Activated T-cell treated with anti-CD3 and anti-CD28 coated beads, Interleukin-2, amount 50 U/mL, for 4 hours (primary cell): ENCODE measurements around the gene SNAI1. TPM values are rescaled to one million over a fixed set of nuclear protein-coding genes. Genes with fewer than 3 reads are reported as not detected.
"Not testable (repeated sequence)": the region's sequence is repeated elsewhere in the genome, so short reads cannot be mapped to it uniquely, and the experiment has no call there.

ENCODE experiments used
- ATAC-seq, 2 donors: fragments of 200-7000 bp; cut with Tn5 transposase; one replicate each; pipeline ENCODE4 v1.10.0; 2021
- DNase-seq: peaks from one replicate; pipeline ENCODE4 v3.0.0-alpha.2; 2020
- H3K27me3 Mint-ChIP-seq: one replicate; pipeline ENCODE4 v1.8.0; 2021; ENCODE audit warnings: low read depth, mixed read lengths
- H3K36me3 Mint-ChIP-seq: one replicate; pipeline ENCODE4 v1.8.0; 2022; ENCODE audit warnings: mixed read lengths; ENCODE audit not compliant: insufficient read depth
- H3K4me1 Mint-ChIP-seq: one replicate; pipeline ENCODE4 v1.8.0; 2021; ENCODE audit warnings: low read depth, mixed read lengths
- H3K4me3 Mint-ChIP-seq: one replicate; pipeline ENCODE4 v1.8.0; 2021; ENCODE audit warnings: mild to moderate bottlenecking, moderate library complexity, mixed read lengths
- H3K9me3 Mint-ChIP-seq: one replicate; pipeline ENCODE4 v1.8.0; 2021; ENCODE audit warnings: mixed read lengths
- total RNA-seq, 3 donors: library from RNA; stranded (reverse); gene quantifications; one replicate each; pipeline ENCODE4 v1.2.1, GENCODE V29; 2021

The SNAI1 gene
- total RNA-seq, 3 donors from 2014 or later = 1.1 to 1.8 (median 1.3) TPM

DNA sequence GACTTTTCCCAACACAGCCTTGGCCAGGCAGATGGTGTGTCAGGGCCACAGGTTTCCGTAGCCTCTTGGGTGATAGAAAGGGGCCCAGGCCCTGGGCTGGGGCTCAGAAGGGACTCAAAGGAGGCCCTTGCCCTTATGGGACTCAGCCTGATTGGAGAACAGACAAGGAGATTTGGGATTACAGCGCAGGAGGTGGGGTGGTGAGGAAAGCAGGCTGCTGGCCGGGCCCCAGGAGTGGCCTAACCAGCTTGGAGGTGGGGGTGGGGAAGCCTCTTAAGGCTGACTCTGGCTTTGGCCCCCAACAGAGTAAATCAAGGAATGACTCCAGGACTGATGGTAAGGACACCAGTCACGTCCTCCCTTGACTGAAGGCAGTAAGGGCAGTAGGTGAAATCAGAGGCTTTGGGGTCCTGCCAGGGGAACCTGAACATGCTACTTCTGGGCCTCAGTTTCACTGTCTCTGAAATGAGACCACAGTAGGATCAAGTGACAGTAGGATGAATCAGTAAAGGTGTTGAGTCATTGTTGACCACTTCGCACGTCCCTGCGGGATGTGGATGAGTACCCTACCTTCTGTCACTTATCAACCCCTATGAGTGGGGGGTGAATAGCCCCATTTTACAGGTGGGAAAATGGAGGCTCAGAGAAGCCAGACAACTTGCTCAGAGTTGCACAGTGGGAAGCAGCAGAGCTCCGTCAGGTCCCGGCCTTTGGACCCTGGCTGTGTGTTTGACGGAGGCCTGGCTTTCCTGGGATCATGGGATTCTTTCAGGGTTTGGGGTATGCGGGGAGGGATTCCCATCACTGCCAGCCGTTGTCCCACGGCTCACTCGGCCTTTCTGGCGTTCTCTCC, 4.5 kb downstream of the SNAI1 start:
- H3K36me3 Mint-ChIP-seq = no peaks in the 10 kb centered on the region
- H3K4me3 Mint-ChIP-seq = no peak overlapping the region
- ATAC-seq = no peak
- DNase-seq = no peak
- H3K27me3 Mint-ChIP-seq = no peaks in the 10 kb centered on the region
- H3K9me3 Mint-ChIP-seq = no peaks in the 10 kb centered on the region
- peaks cover 12% of the 10 kb centered on the region for H3K4me1 Mint-ChIP-seq

DNA sequence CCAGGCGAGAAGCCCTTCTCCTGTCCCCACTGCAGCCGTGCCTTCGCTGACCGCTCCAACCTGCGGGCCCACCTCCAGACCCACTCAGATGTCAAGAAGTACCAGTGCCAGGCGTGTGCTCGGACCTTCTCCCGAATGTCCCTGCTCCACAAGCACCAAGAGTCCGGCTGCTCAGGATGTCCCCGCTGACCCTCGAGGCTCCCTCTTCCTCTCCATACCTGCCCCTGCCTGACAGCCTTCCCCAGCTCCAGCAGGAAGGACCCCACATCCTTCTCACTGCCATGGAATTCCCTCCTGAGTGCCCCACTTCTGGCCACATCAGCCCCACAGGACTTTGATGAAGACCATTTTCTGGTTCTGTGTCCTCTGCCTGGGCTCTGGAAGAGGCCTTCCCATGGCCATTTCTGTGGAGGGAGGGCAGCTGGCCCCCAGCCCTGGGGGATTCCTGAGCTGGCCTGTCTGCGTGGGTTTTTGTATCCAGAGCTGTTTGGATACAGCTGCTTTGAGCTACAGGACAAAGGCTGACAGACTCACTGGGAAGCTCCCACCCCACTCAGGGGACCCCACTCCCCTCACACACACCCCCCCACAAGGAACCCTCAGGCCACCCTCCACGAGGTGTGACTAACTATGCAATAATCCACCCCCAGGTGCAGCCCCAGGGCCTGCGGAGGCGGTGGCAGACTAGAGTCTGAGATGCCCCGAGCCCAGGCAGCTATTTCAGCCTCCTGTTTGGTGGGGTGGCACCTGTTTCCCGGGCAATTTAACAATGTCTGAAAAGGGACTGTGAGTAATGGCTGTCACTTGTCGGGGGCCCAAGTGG, 5.3 kb downstream of the SNAI1 start:
- DNase-seq = no peak
- H3K4me3 Mint-ChIP-seq = no peak overlapping the region
- H3K36me3 Mint-ChIP-seq = no peaks in the 10 kb centered on the region
- ATAC-seq = no peak
- H3K9me3 Mint-ChIP-seq = no peaks in the 10 kb centered on the region
- peaks cover 7% of the 10 kb centered on the region for H3K4me1 Mint-ChIP-seq
- no peaks in the 10 kb centered on the region for H3K27me3 Mint-ChIP-seq

DNA sequence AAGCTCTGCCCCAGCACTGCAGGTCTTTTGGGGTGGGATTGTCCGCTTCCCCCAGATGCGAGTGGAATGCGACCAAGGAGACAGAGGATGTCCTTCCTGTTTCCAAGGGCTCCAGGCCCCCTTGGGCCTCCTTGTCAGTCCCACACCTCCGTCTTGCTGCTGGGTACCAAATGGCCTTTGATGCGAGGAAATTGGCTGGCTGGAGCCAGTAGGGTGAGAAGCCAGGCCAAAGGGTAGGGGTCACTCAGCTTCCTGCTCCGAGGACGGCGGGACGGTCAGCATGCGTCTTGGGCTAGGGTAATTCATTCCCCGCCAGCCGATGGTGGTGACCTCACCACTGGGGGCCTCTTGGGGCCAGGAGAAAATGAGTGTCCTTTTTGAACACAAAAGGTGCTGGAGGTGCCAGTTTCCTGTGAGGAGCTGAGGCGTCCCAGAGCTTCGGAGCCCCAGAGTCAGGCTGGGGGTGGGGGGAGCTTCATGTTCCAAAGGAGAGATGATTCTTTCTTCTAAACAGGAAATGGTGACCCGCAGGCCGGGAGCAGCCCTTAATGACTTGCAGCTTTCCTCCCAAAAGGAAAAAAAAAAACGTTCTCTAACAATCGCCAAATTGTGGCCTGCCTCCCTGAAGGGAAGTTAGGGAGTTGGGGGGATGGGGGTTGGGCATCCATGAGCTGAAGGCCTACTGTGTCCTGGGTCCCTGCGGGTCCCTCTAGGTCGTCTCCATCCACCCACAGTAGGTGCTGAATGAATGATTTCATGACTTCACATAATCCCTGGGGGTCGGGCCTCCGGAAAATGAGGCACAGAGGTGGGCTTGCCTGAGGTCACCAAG, 6.7 kb downstream of the SNAI1 start:
- H3K4me1 Mint-ChIP-seq = no peaks in the 10 kb centered on the region
- no peak overlapping the region for H3K4me3 Mint-ChIP-seq
- no peaks in the 10 kb centered on the region for H3K36me3 Mint-ChIP-seq
- ATAC-seq (no peak), DNase-seq (no peak)
- H3K27me3 Mint-ChIP-seq = no peaks in the 10 kb centered on the region
- no peaks in the 10 kb centered on the region for H3K9me3 Mint-ChIP-seq

GRCh38 chr20:49990271-49990720, 7.5 kb downstream of the SNAI1 start:
- Mint-ChIP-seq H3K4me3 (no peak overlapping the region), H3K4me1 (no peaks in the 10 kb centered on the region), H3K36me3 (no peaks in the 10 kb centered on the region), H3K27me3 (no peaks in the 10 kb centered on the region), H3K9me3 (no peaks in the 10 kb centered on the region)
- ATAC-seq (no peak), DNase-seq (no peak)

- Mint-ChIP-seq H3K36me3 (no peaks in the 10 kb centered on the region), H3K4me3 (no peak overlapping the region), H3K4me1 (no peaks in the 10 kb centered on the region), H3K9me3 (no peaks in the 10 kb centered on the region), H3K27me3 (peaks cover 3% of the 10 kb centered on the region)
- DNase-seq = no peak
- no peak for ATAC-seq
Measured at GRCh38 chr20:49993301-49993751, 10.5 kb downstream of the SNAI1 start.

DNA sequence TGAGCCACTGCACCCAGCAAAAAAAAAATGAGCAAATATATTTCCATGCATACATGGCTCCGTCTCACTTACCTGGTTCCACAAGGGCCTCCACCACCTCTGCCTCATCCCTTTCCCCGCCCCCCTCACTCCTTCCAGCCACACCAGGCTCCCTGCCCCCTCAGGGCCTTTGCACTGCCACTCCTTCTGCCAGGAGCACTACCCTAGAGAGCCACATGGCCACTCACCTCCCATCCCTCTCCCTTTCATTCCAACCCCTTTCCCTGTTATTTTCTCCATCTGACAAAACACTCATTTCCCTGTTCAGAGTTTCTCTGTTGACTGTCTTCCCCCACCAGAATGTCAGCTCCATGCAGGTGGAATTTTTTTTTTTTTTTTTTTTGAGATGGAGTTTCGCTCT, 12.8 kb downstream of the SNAI1 start:
- Mint-ChIP-seq H3K27me3 (peaks cover 7% of the 10 kb centered on the region), H3K9me3 (no peaks in the 10 kb centered on the region), H3K36me3 (no peaks in the 10 kb centered on the region), H3K4me3 (no peak overlapping the region), H3K4me1 (no peaks in the 10 kb centered on the region)
- DNase-seq = no peak
- no peak for ATAC-seq

DNA sequence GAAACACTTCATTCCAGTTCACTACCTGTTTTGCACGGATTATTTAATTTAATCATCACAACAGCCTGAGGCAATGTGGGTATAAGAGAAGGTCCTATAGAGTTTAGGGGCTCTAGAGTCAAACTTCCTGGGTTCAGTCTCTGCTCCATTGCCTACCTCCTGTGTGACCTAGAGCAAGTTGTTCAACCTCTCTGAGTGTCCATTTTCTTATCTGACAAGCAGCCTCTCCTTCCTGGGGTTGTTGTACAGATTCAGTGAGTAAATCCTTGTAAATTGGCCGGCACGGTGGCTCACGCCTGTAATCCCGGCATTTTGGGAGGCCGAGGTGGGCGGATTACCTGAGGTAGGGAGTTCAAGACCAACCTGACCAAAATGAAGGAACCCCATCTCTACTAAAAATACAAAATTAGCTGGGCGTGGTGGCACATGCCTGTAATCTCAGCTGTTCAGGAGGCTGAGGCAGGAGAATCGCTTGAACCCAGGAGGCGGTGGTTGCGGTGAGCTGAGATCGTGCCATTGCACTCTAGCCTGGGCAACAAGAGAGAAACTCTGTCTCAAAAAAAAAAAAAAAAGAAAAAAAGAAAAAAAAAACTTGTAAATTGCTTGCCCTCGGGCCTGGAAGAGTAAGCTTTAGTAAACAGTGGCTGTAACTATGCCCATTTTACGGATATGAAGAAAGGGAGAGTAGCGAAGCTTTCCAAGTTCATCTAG, 15.9 kb downstream of the SNAI1 start:
- H3K4me3 Mint-ChIP-seq, DNase-seq, H3K36me3 Mint-ChIP-seq, H3K9me3 Mint-ChIP-seq, H3K4me1 Mint-ChIP-seq, ATAC-seq: not testable (repeated sequence)
- peaks cover 16% of the 10 kb centered on the region for H3K27me3 Mint-ChIP-seq

DNA sequence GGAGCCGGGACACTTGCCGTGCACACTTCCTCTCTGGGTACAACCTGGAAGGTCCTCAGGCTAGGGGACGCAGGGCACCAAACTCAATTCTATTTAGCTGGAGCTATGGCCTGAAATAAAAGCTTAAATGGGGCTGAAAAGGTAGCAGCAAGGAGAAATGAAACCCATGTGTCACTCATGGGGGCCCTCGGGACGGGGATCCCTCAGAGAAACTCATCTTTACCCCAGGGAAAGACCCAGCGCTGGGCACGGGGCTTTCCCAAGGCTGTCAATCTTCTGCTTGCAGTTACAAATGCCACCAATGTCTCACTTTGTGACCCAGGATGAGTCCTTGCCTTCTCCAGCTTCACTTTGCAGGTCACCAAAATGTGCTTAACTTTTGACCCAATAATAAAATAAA, 16.5 kb downstream of the SNAI1 start:
- Mint-ChIP-seq H3K4me3 (no peak overlapping the region), H3K4me1 (no peaks in the 10 kb centered on the region), H3K9me3 (no peaks in the 10 kb centered on the region), H3K27me3 (peaks cover 16% of the 10 kb centered on the region), H3K36me3 (no peaks in the 10 kb centered on the region)
- ATAC-seq (peak; percentile 72 to 75), DNase-seq (no peak)

- H3K27me3 Mint-ChIP-seq = peaks cover 22% of the 10 kb centered on the region
- not testable (repeated sequence) for H3K9me3 Mint-ChIP-seq
Measured at GRCh38 chr20:50000548-50001222, 17.9 kb downstream of the SNAI1 start.

GRCh38 chr20:50001784-50002311, 19.1 kb downstream of the SNAI1 start:
- H3K4me3 Mint-ChIP-seq = no peak overlapping the region
- H3K9me3 Mint-ChIP-seq = no peaks in the 10 kb centered on the region
- ATAC-seq = no peak
- peaks cover 4% of the 10 kb centered on the region for H3K4me1 Mint-ChIP-seq
- no peaks in the 10 kb centered on the region for H3K36me3 Mint-ChIP-seq
- H3K27me3 Mint-ChIP-seq = peaks cover 21% of the 10 kb centered on the region
- DNase-seq = no peak

More at GRCh38 chr20:50000548-50001222, 17.9 kb downstream of the SNAI1 start:
- not testable (repeated sequence) for H3K4me3 Mint-ChIP-seq, DNase-seq, H3K36me3 Mint-ChIP-seq, ATAC-seq, H3K4me1 Mint-ChIP-seq

GRCh38 chr20:50003253-50003656, 20.5 kb downstream of the SNAI1 start:
- Mint-ChIP-seq H3K27me3 (peaks cover 24% of the 10 kb centered on the region), H3K4me1 (peaks cover 4% of the 10 kb centered on the region), H3K9me3 (no peaks in the 10 kb centered on the region), H3K36me3 (no peaks in the 10 kb centered on the region), H3K4me3 (no peak overlapping the region)
- DNase-seq = no peak
- ATAC-seq = no peak

- ATAC-seq = no peak
- Mint-ChIP-seq H3K27me3 (peaks cover 22% of the 10 kb centered on the region), H3K4me1 (peaks cover 4% of the 10 kb centered on the region), H3K4me3 (no peak overlapping the region), H3K36me3 (no peaks in the 10 kb centered on the region), H3K9me3 (no peaks in the 10 kb centered on the region)
- no peak for DNase-seq
Measured at GRCh38 chr20:50004229-50004628, 21.4 kb downstream of the SNAI1 start.

DNA sequence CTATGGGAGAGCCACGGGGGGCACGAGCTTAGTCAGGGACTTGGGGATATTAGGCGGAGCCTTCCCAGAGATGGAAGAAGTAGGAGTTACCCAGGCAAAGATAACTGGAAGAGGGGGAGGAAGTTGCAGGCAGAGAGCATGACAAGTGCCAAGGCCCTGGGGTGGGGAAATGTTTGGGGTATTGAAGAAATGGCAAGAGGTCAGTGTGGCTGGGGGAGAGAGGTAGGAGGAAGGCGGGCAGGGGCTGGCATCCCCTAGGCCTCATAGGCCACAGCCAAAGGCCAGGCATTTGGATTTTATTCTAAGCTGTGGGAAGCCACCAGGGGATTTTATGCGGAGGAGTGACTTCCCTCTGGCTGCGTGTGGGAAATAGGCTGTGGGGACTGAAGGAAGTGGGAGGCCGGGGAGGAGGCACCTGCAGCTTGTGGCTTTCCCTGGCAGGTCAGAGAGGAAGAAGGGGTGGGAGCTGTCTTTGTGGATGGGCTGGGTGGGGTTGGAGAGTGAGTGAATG, 22.7 kb downstream of the SNAI1 start:
- H3K36me3 Mint-ChIP-seq = no peaks in the 10 kb centered on the region
- no peaks in the 10 kb centered on the region for H3K9me3 Mint-ChIP-seq
- H3K4me3 Mint-ChIP-seq = no peak overlapping the region
- DNase-seq (no peak), ATAC-seq (no peak)
- peaks cover 4% of the 10 kb centered on the region for H3K4me1 Mint-ChIP-seq
- H3K27me3 Mint-ChIP-seq = peaks cover 25% of the 10 kb centered on the region
